ENCODE data around the gene CCNJ. TPM values are rescaled to one million over a fixed set of nuclear protein-coding genes. Genes with fewer than 3 reads are reported as not detected.
"Not testable (repeated sequence)": the region's sequence is repeated elsewhere in the genome, so short reads cannot be mapped to it uniquely, and the experiment has no call there.

Gene CCNJ
- total RNA-seq, 2 donors from 2014 or later, result 2.2 to 3.3 TPM

DNA sequence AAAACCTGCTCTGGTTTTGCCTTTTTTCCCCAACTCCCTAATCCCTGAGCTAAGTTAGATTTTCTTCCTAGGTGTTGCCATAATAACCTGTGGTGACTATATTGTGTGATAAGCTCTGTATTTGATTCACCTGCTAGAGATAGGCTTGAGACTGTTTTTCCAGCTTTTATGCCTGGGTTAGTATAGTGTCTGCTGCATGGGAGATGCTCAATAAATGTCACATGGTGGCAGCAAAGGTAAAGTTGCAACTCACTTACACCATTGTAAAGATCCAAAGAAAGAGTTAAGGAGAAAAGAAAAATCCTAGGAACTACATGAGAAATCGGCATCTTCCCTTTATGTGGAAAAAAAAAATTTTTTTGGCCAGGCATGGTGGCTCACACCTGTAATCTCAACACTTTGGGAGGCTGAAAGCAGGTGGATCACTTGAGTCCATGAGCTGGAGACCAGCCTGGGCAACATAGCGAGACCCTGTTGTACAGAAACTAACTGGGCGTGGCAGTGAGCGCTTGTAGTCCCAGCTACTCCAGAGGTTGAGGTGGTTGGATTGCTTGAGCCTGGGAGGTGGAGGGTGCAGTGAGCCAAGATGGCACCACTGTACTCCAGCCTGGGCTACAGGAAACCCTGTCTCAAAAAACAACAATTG, 3.7 kb downstream of the CCNJ start:
- Histone ChIP-seq H3K27me3 (no peaks in the 10 kb centered on the region), H3K4me1 (peaks cover 0 to 14% of the 10 kb centered on the region in 2 donors), H3K9me3 (no peaks in the 10 kb centered on the region), H3K27ac (no peak overlapping the region), H3K36me3 (peaks cover 15% of the 10 kb centered on the region), H3K4me3 (no peak overlapping the region)
- TF ChIP-seq, protein P1, sequence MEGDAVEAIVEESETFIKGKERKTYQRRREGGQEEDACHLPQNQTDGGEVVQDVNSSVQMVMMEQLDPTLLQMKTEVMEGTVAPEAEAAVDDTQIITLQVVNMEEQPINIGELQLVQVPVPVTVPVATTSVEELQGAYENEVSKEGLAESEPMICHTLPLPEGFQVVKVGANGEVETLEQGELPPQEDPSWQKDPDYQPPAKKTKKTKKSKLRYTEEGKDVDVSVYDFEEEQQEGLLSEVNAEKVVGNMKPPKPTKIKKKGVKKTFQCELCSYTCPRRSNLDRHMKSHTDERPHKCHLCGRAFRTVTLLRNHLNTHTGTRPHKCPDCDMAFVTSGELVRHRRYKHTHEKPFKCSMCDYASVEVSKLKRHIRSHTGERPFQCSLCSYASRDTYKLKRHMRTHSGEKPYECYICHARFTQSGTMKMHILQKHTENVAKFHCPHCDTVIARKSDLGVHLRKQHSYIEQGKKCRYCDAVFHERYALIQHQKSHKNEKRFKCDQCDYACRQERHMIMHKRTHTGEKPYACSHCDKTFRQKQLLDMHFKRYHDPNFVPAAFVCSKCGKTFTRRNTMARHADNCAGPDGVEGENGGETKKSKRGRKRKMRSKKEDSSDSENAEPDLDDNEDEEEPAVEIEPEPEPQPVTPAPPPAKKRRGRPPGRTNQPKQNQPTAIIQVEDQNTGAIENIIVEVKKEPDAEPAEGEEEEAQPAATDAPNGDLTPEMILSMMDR (IDR thresholded peaks at IDR 0.05), result no peak
- DNase-seq (ENCODE audit: low spot score), result no peak

DNA sequence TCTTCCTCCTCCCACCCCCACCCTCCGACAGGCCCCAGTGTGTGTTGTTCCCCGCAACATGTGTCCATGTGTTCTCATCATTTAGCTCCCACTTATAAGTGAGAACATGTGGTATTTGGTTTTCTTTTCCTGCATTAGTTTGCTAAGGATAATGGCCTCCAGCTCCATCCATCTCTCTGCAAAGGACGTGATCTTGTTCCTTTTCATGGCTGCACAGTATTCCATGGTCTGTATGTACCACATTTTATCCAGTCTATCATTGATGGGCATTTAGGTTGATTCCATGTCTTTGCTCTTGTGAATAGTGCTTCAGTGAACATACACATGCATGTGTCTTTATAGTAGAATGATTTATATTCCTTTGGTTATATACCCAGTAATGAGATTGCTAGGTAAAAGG, 4.5 kb downstream of the CCNJ start:
- Histone ChIP-seq H3K36me3 (peaks cover 15% of the 10 kb centered on the region), H3K4me1 (peaks cover 0 to 10% of the 10 kb centered on the region in 2 donors)
- H3K4me3 ChIP-seq; H3K27me3 ChIP-seq; DNase-seq (ENCODE audit: low spot score); H3K9me3 ChIP-seq; H3K27ac ChIP-seq: not testable (repeated sequence)

DNA sequence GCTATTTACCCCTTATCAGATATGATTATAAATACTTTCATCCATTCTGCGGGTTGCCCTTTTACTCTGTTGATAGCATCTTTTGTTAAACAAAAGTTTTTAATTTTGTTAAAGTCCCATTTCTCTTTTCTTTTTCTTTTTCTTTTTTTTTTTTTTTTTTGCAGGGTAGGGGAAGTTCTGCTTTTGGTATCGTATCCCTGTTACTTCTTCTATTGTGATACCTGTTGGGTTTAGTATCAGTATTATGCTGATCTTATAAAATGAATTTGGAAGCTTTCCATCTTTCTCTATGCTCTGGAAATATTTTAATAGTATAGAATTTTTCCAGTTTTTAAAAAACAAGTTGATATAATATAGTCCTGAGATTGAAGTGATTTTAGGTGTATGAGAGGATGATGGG, 6.0 kb downstream of the CCNJ start:
- Histone ChIP-seq H3K27ac (no peak overlapping the region), H3K9me3 (no peaks in the 10 kb centered on the region), H3K27me3 (no peaks in the 10 kb centered on the region), H3K4me3 (no peak overlapping the region), H3K4me1 (peaks cover 0 to 7% of the 10 kb centered on the region in 2 donors), H3K36me3 (peaks cover 15% of the 10 kb centered on the region)
- DNase-seq (ENCODE audit: low spot score), result no peak
- TF ChIP-seq, protein P1 (IDR thresholded peaks at IDR 0.05), result no peak

DNA sequence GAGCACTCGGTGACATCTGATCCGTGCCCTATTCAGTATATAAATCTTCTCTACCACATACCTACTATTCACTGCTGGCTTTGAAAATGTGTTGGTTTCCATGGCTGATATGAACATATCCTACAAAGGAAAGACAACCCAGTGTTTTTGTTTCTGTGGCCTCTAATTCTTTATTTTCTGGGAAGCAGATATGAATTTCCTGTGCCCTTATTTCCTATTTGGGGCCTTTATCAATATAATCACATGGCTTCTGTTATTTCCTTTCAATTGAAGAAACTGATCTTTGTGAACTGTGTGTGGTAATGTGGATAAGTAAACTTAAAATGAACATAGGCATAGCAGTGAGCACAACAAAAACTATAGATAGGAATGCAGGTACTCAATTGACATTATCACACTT, 10.6 kb downstream of the CCNJ start:
- Histone ChIP-seq H3K4me3 (no peak overlapping the region), H3K36me3 (peaks cover 37% of the 10 kb centered on the region), H3K27ac (no peak overlapping the region), H3K9me3 (no peaks in the 10 kb centered on the region), H3K4me1 (no peaks in the 10 kb centered on the region), H3K27me3 (no peaks in the 10 kb centered on the region)
- no peak for DNase-seq (ENCODE audit: low spot score)
- TF ChIP-seq, protein P1 (IDR thresholded peaks at IDR 0.05), result no peak

DNA sequence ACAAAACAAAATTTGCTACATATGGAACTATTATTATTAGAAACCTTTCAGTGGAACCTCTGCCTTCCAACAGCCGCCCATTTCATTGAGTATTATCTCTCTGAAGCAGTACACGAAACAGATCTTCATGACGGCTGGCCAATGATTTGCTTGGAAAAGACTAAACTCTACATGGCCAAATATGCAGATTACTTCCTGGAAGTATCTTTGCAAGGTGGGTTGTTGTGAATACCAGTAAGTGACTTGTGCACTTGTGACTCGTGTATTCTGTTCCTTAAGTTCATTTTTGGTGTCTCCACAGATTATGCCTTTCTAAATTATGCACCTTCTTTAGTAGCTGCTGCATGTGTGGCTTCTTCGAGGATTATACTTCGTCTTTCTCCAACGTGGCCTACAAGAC, 13.4 kb downstream of the CCNJ start:
- Histone ChIP-seq H3K9me3 (no peaks in the 10 kb centered on the region), H3K36me3 (peaks cover 27% of the 10 kb centered on the region), H3K4me1 (no peaks in the 10 kb centered on the region), H3K4me3 (no peak overlapping the region), H3K27me3 (no peaks in the 10 kb centered on the region), H3K27ac (no peak overlapping the region)
- no peak for DNase-seq (ENCODE audit: low spot score)
- TF ChIP-seq, protein P1 (IDR thresholded peaks at IDR 0.05), result no peak

DNA sequence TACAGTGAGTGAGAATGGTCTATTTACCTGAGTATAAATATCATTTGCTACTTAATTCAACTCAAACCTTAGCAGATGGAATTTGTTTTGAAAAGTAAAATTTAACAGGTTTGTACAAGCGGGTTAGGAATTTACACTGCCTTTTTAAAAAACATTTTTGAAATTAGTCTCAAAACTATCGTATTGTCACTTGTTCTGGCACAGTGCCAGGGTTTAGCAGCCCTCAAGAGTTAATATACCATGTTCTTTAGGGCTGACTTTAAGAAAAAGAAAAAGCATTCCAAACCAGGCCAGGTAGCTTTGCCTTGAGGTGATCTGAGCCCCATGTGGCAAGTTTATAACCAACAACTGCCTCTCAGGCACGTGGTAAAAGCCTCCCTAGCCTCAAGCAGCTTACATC, 17.8 kb downstream of the CCNJ start:
- Histone ChIP-seq H3K4me3 (no peak overlapping the region), H3K27ac (no peak overlapping the region), H3K36me3 (peaks cover 27% of the 10 kb centered on the region), H3K4me1 (no peaks in the 10 kb centered on the region), H3K9me3 (no peaks in the 10 kb centered on the region), H3K27me3 (no peaks in the 10 kb centered on the region)
- TF ChIP-seq, protein P1 (IDR thresholded peaks at IDR 0.05), result no peak
- DNase-seq (ENCODE audit: low spot score), result no peak

All from right atrium auricular region (tissue), 2 donors.